HCT116 (cell line): ENCODE data around the gene PCDH15.

Source experiments
- CBX3 ChIP-seq: IDR thresholded peaks from 2 replicates; pipeline ENCODE4 v1.6.1; 2012; ENCODE audit warnings: low read depth
- CTCF ChIP-seq, 3 experiments: fragments of 200-600 bp in 1 of 3; sonication (generic) in 1 of 3; IDR thresholded peaks in 2 of 3; conservative IDR thresholded peaks in 1 of 3; 2 replicates each; pipeline ENCODE4 v1.5.1; 2012 to 2017; ENCODE audit warnings: low read depth in 2 of 3, low read length in 2 of 3, antibody characterized with exemption in 1 of 3, borderline replicate concordance in 1 of 3, control low read depth in 1 of 3, mild to moderate bottlenecking in 1 of 3, mixed read lengths in 1 of 3, mixed run types in 1 of 3, moderate library complexity in 1 of 3; ENCODE audit not compliant: insufficient read depth in 1 of 3
- EZH2 ChIP-seq: fragments of 200-600 bp; sonication (generic); IDR thresholded peaks from 2 replicates; pipeline ENCODE4 v1.6.1; 2017; ENCODE audit warnings: antibody characterized with exemption, mixed run types
- FOSL1 ChIP-seq: IDR thresholded peaks from 2 replicates; pipeline ENCODE4 v1.6.1; 2012; ENCODE audit warnings: low read depth
- JUND ChIP-seq: IDR thresholded peaks from 2 replicates; pipeline ENCODE4 v1.6.1; 2012
- POLR2A ChIP-seq: IDR thresholded peaks from 2 replicates; pipeline ENCODE4 v1.7.0; 2011; ENCODE audit warnings: borderline replicate concordance; ENCODE audit not compliant: insufficient read depth, insufficient read length; ENCODE audit errors: extremely low read depth
- RAD21 ChIP-seq: IDR thresholded peaks from 2 replicates; pipeline ENCODE4 v1.6.1; 2012; ENCODE audit warnings: low read depth, mild to moderate bottlenecking
- YY1 ChIP-seq: IDR thresholded peaks from 2 replicates; pipeline ENCODE4 v1.6.1; 2011; ENCODE audit warnings: low read length, low read depth, moderate library complexity, mild to moderate bottlenecking; ENCODE audit not compliant: insufficient replicate concordance; ENCODE audit errors: extremely low read depth
- ZNF274 ChIP-seq: fragments of 200-500 bp; sonication (Bioruptor generic); IDR thresholded peaks from 2 replicates; pipeline ENCODE4 v1.6.1; 2014; ENCODE audit warnings: mild to moderate bottlenecking, low read depth, low read length, inconsistent platforms

GRCh38 chr10:53903756-53904155, 897.3 kb downstream of the PCDH15 start:
- TF ChIP-seq CTCF (IDR thresholded peaks at IDR 0.05 in 2 of 3, conservative IDR thresholded peaks at IDR 0.05 in 1 of 3; ENCODE audit: borderline replicate concordance in 1 of 3, insufficient read depth in 1 of 3, low read depth in 2 of 3, low read length in 2 of 3): no peak
- TF ChIP-seq EZH2: no peak
- TF ChIP-seq ZNF274: no peak
- no peak for TF ChIP-seq FOSL1
- TF ChIP-seq JUND: no peak
- no peak for TF ChIP-seq YY1
- no peak for TF ChIP-seq POLR2A
- no peak for TF ChIP-seq CBX3
- TF ChIP-seq RAD21: no peak
